Chondrocyte (in vitro differentiated cells): ENCODE data around the gene RNF207. TPM values are rescaled to one million over a fixed set of nuclear protein-coding genes. Genes with fewer than 3 reads are reported as not detected.

Source experiments
- DNase-seq: peaks from one replicate; pipeline ENCODE4 v3.0.0; 2021; ENCODE audit warnings: mixed read lengths, low spot score
- H3K27ac Mint-ChIP-seq: one replicate; pipeline ENCODE4 v1.8.0; 2021; ENCODE audit warnings: mild to moderate bottlenecking, moderate library complexity, mixed read lengths; ENCODE audit not compliant: unreplicated experiment
- H3K27me3 Mint-ChIP-seq: 2 replicates; pipeline ENCODE4 v1.8.0; 2021; ENCODE audit warnings: low read depth, mixed read lengths
- H3K36me3 Mint-ChIP-seq: 2 replicates; pipeline ENCODE4 v1.8.0; 2021; ENCODE audit warnings: low read depth, mixed read lengths
- H3K4me1 Mint-ChIP-seq: 2 replicates; pipeline ENCODE4 v1.8.0; 2021; ENCODE audit warnings: low read depth, mild to moderate bottlenecking, mixed read lengths
- H3K4me3 Mint-ChIP-seq: one replicate; pipeline ENCODE4 v1.8.0; 2021; ENCODE audit warnings: mild to moderate bottlenecking, moderate library complexity, mixed read lengths; ENCODE audit not compliant: unreplicated experiment
- H3K9me3 Mint-ChIP-seq: 2 replicates; pipeline ENCODE4 v1.8.0; 2021; ENCODE audit warnings: low read depth, mixed read lengths
- CTCF ChIP-seq: fragments of 200-600 bp; sonication (generic); IDR thresholded peaks from 2 replicates; pipeline ENCODE4 v1.5.0; 2021; ENCODE audit warnings: antibody characterized with exemption, mild to moderate bottlenecking, moderate library complexity
- total RNA-seq: library from RNA; stranded (reverse); gene quantifications from 3 replicates; pipeline ENCODE4 v1.2.1, GENCODE V29; 2021

Gene RNF207
- total RNA-seq, 1 donor from 2014 or later: 19.9 TPM

- TF ChIP-seq CTCF: no peak
- H3K36me3 Mint-ChIP-seq: no peaks in the 10 kb centered on the region
- peaks cover 43% of the 10 kb centered on the region for H3K27me3 Mint-ChIP-seq
- H3K27ac Mint-ChIP-seq: no peak overlapping the region
- H3K9me3 Mint-ChIP-seq: no peaks in the 10 kb centered on the region
- H3K4me3 Mint-ChIP-seq: no peak overlapping the region
- DNase-seq: no peak
- peaks cover 15% of the 10 kb centered on the region for H3K4me1 Mint-ChIP-seq
Measured at GRCh38 chr1:6243053-6243834, 37.3 kb downstream of the RNF207 start.

GRCh38 chr1:6243993-6244392 lies 38.1 kb downstream of the RNF207 start, which contains the start of gene HES3:
Gene HES3, plus strand, starts transcription at chr1:6244179. Its CDS starts 187 bp downstream, at chr1:6244366.
- Mint-ChIP-seq H3K27me3 (peaks cover 43% of the 10 kb centered on the region), H3K9me3 (no peaks in the 10 kb centered on the region), H3K4me1 (peaks cover 15% of the 10 kb centered on the region), H3K27ac (no peak within 1 kb of the TSS), H3K4me3 (no peak within 1 kb of the TSS), H3K36me3 (no peaks in the 10 kb centered on the region)
- no peak for DNase-seq
- TF ChIP-seq CTCF: no peak

- DNase-seq: no peak
- H3K27me3 Mint-ChIP-seq: peaks cover 41% of the 10 kb centered on the region
- H3K4me1 Mint-ChIP-seq: peaks cover 15% of the 10 kb centered on the region
- H3K9me3 Mint-ChIP-seq: no peaks in the 10 kb centered on the region
- no peak for TF ChIP-seq CTCF
- H3K36me3 Mint-ChIP-seq: no peaks in the 10 kb centered on the region
- H3K4me3 Mint-ChIP-seq: no peak overlapping the region
- no peak overlapping the region for H3K27ac Mint-ChIP-seq
Measured at GRCh38 chr1:6244401-6245049, 38.6 kb downstream of the RNF207 start.

GRCh38 chr1:6245086-6245868 lies 39.4 kb downstream of the RNF207 start:
- no peaks in the 10 kb centered on the region for H3K9me3 Mint-ChIP-seq
- no peak overlapping the region for H3K4me3 Mint-ChIP-seq
- peak; percentile 95 for DNase-seq
- no peak overlapping the region for H3K27ac Mint-ChIP-seq
- H3K27me3 Mint-ChIP-seq: peaks cover 40% of the 10 kb centered on the region
- TF ChIP-seq CTCF: peak; percentile 86
- H3K36me3 Mint-ChIP-seq: no peaks in the 10 kb centered on the region
- H3K4me1 Mint-ChIP-seq: peaks cover 15% of the 10 kb centered on the region

- Mint-ChIP-seq H3K4me3 (peak overlapping the region; percentile 54), H3K4me1 (peaks cover 15% of the 10 kb centered on the region), H3K27ac (no peak overlapping the region), H3K9me3 (no peaks in the 10 kb centered on the region), H3K36me3 (no peaks in the 10 kb centered on the region), H3K27me3 (peaks cover 43% of the 10 kb centered on the region)
- no peak for TF ChIP-seq CTCF
- peak; percentile 78 for DNase-seq
Measured at GRCh38 chr1:6245869-6246496, 40.1 kb downstream of the RNF207 start.
